OCI-LY1 (cell line): Measurements from ENCODE around the gene PREX1.

Source experiments
- H2AFZ ChIP-seq: fragments of 200-600 bp; sonication (generic), shearing (Covaris generic); 2 replicates; pipeline ENCODE4 v1.6.0; 2014; ENCODE audit warnings: antibody characterized with exemption, mild to moderate bottlenecking, low read length
- H3F3A ChIP-seq: fragments of 200-600 bp; sonication (generic), shearing (Covaris generic); 2 replicates; pipeline ENCODE4 v1.6.0; 2014; ENCODE audit warnings: mild to moderate bottlenecking, antibody characterized with exemption, low read length, moderate library complexity; ENCODE audit not compliant: insufficient read depth
- H3K27ac ChIP-seq: fragments of 200-600 bp; sonication (generic); 2 replicates; pipeline ENCODE4 v1.5.1; 2014; ENCODE audit warnings: low read length, mixed run types, mild to moderate bottlenecking, low read depth; ENCODE audit not compliant: poor library complexity, severe bottlenecking
- H3K27me3 ChIP-seq: fragments of 200-600 bp; sonication (generic); 2 replicates; pipeline ENCODE4 v1.6.0; 2014; ENCODE audit warnings: antibody characterized with exemption, mild to moderate bottlenecking, low read length, moderate library complexity; ENCODE audit not compliant: insufficient read depth
- H3K36me3 ChIP-seq: fragments of 200-600 bp; sonication (generic); 2 replicates; pipeline ENCODE4 v1.6.1; 2014; ENCODE audit warnings: mild to moderate bottlenecking, antibody characterized with exemption, low read length, moderate library complexity, mixed read lengths; ENCODE audit not compliant: insufficient read depth
- H3K4me1 ChIP-seq: fragments of 200-600 bp; sonication (generic); 2 replicates; pipeline ENCODE4 v1.5.1; 2014; ENCODE audit warnings: mild to moderate bottlenecking, low read length, moderate library complexity; ENCODE audit not compliant: insufficient read depth, severe bottlenecking
- H3K4me2 ChIP-seq: fragments of 200-600 bp; sonication (generic), shearing (Covaris generic); 2 replicates; pipeline ENCODE4 v1.6.1; 2014; ENCODE audit warnings: low read length
- H3K4me3 ChIP-seq: fragments of 200-600 bp; sonication (generic); 2 replicates; pipeline ENCODE4 v1.5.1; 2014; ENCODE audit warnings: low read length, low read depth, mild to moderate bottlenecking, mixed read lengths; ENCODE audit not compliant: poor library complexity, severe bottlenecking
- H3K79me2 ChIP-seq: fragments of 200-600 bp; shearing (Covaris generic); 2 replicates; pipeline ENCODE4 v1.6.1; 2016; ENCODE audit warnings: mixed run types, low read length, mixed read lengths; ENCODE audit not compliant: insufficient read depth
- H3K9ac ChIP-seq: fragments of 200-600 bp; sonication (generic), shearing (Covaris generic); 2 replicates; pipeline ENCODE4 v1.6.1; 2014; ENCODE audit warnings: mild to moderate bottlenecking, low read length, mixed read lengths
- H3K9me2 ChIP-seq: fragments of 200-600 bp; sonication (generic), shearing (Covaris generic); 2 replicates; pipeline ENCODE4 v1.6.1; 2014; ENCODE audit warnings: low read depth, mild to moderate bottlenecking, low read length, mixed read lengths
- H3K9me3 ChIP-seq: fragments of 200-600 bp; shearing (Covaris generic); 2 replicates; pipeline ENCODE4 v1.6.1; 2014; ENCODE audit warnings: low read length, mixed read lengths
- H4K20me1 ChIP-seq: fragments of 200-600 bp; sonication (generic), shearing (Covaris generic); 2 replicates; pipeline ENCODE4 v1.6.0; 2016; ENCODE audit warnings: mild to moderate bottlenecking, low read length; ENCODE audit not compliant: insufficient read depth
- EZH2 ChIP-seq: fragments of 200-600 bp; sonication (generic), shearing (Covaris generic); IDR thresholded peaks from 2 replicates; pipeline ENCODE4 v1.8.0; 2017; ENCODE audit warnings: borderline replicate concordance, mixed run types, mild to moderate bottlenecking, antibody characterized with exemption, low read length, moderate library complexity, mixed read lengths
- TF ChIP-seq, protein P1 (sequence below): fragments of 200-600 bp; sonication (generic), shearing (Covaris generic); IDR thresholded peaks from 2 replicates; pipeline ENCODE4 v1.5.1; 2017; ENCODE audit warnings: mild to moderate bottlenecking, antibody characterized with exemption, low read length, moderate library complexity, mixed read lengths

The PREX1 gene

GRCh38 chr20:48716541-48716940 lies 111.3 kb downstream of the PREX1 start:
- Histone ChIP-seq H3K27ac (no peak overlapping the region), H3K36me3 (no peaks in the 10 kb centered on the region), H3K27me3 (peaks cover 3% of the 10 kb centered on the region; the same call in 1 of the 2 replicates), H3K9me3 (no peaks in the 10 kb centered on the region), H3K4me2 (no peak overlapping the region), H3K4me1 (no peaks in the 10 kb centered on the region), H3K9me2 (no peaks in the 10 kb centered on the region), H3K4me3 (no peak overlapping the region), H4K20me1 (no peaks in the 10 kb centered on the region), H3K9ac (no peak overlapping the region), H3F3A (no peaks in the 10 kb centered on the region), H3K79me2 (no peaks in the 10 kb centered on the region), H2AFZ (no peak overlapping the region)
- TF ChIP-seq EZH2 = no peak
- TF ChIP-seq, protein P1, sequence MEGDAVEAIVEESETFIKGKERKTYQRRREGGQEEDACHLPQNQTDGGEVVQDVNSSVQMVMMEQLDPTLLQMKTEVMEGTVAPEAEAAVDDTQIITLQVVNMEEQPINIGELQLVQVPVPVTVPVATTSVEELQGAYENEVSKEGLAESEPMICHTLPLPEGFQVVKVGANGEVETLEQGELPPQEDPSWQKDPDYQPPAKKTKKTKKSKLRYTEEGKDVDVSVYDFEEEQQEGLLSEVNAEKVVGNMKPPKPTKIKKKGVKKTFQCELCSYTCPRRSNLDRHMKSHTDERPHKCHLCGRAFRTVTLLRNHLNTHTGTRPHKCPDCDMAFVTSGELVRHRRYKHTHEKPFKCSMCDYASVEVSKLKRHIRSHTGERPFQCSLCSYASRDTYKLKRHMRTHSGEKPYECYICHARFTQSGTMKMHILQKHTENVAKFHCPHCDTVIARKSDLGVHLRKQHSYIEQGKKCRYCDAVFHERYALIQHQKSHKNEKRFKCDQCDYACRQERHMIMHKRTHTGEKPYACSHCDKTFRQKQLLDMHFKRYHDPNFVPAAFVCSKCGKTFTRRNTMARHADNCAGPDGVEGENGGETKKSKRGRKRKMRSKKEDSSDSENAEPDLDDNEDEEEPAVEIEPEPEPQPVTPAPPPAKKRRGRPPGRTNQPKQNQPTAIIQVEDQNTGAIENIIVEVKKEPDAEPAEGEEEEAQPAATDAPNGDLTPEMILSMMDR = no peak

- Histone ChIP-seq H3K27ac (no peak overlapping the region), H3K4me2 (no peak overlapping the region), H2AFZ (no peak overlapping the region), H3K79me2 (no peaks in the 10 kb centered on the region), H3K9me2 (no peaks in the 10 kb centered on the region), H3K9me3 (no peaks in the 10 kb centered on the region), H3K9ac (no peak overlapping the region), H3K4me3 (no peak overlapping the region), H3K4me1 (no peaks in the 10 kb centered on the region), H3K27me3 (peaks cover 3% of the 10 kb centered on the region; the same call in 1 of the 2 replicates), H3K36me3 (no peaks in the 10 kb centered on the region), H4K20me1 (no peaks in the 10 kb centered on the region), H3F3A (no peaks in the 10 kb centered on the region)
- TF ChIP-seq EZH2 = no peak
- TF ChIP-seq, protein P1 = no peak
Observed at GRCh38 chr20:48716086-48716485, 111.7 kb downstream of the PREX1 start.

DNA sequence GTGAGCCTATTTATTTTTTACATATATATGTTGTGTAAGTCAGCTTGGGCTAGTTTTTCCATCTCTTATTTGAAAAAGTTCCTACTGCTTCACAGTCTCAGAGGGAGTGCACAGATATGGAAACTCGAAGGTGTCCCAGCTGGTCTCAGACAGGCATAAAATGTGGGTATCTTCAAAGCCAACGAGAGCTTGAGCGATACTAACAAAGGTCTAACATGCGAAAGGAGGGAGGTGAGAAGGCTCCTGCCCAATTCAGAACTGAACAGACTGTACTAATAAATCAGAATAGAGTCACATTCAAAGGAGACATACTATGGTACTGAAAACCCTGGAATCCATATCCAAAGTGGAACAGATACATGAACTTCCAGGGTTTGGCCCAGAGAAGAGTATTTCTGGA lies 113.0 kb downstream of the PREX1 start:
- Histone ChIP-seq H3K4me1 (no peaks in the 10 kb centered on the region), H3K9me3 (no peaks in the 10 kb centered on the region), H3F3A (no peaks in the 10 kb centered on the region), H3K9ac (no peak overlapping the region), H3K27ac (no peak overlapping the region), H3K36me3 (no peaks in the 10 kb centered on the region), H3K4me3 (no peak overlapping the region), H3K4me2 (no peak overlapping the region), H3K27me3 (peaks cover 3% of the 10 kb centered on the region; the same call in 1 of the 2 replicates), H2AFZ (no peak overlapping the region), H3K9me2 (no peaks in the 10 kb centered on the region), H4K20me1 (no peaks in the 10 kb centered on the region), H3K79me2 (no peaks in the 10 kb centered on the region)
- TF ChIP-seq EZH2 = no peak
- TF ChIP-seq, protein P1 = no peak
